Neural cell (in vitro differentiated cells): ENCODE data around the gene RMI2. TPM values are rescaled to one million over a fixed set of nuclear protein-coding genes. Genes with fewer than 3 reads are reported as not detected.

ENCODE experiments used
- H2AFZ ChIP-seq: fragments of 200-600, 300-800 bp; sonication (generic), shearing (Covaris generic); 2 replicates; pipeline ENCODE4 v1.6.0; 2014; ENCODE audit warnings: low read depth, mild to moderate bottlenecking, antibody characterized with exemption, low read length, moderate library complexity
- H3F3A ChIP-seq: fragments of 200-600 bp; shearing (Covaris generic); 2 replicates; pipeline ENCODE4 v1.6.1; 2016; ENCODE audit warnings: mild to moderate bottlenecking, moderate library complexity, mixed read lengths, antibody characterized with exemption, low read length; ENCODE audit not compliant: insufficient read depth, poor library complexity, severe bottlenecking
- H3K27ac ChIP-seq: fragments of 200-600, 300-800 bp; sonication (generic), shearing (Covaris generic); 2 replicates; pipeline ENCODE4 v1.5.1; 2014; ENCODE audit warnings: mild to moderate bottlenecking, low read length, moderate library complexity
- H3K27me3 ChIP-seq: fragments of 300-800, 200-600 bp; sonication (generic), shearing (Covaris generic); 2 replicates; pipeline ENCODE4 v1.6.0; 2014; ENCODE audit warnings: mild to moderate bottlenecking, low read depth, low read length, moderate library complexity; ENCODE audit not compliant: insufficient read depth
- H3K36me3 ChIP-seq: fragments of 300-800, 200-600 bp; sonication (generic), shearing (Covaris generic); 2 replicates; pipeline ENCODE4 v1.5.1; 2014; ENCODE audit warnings: mild to moderate bottlenecking, antibody characterized with exemption, low read length, moderate library complexity; ENCODE audit not compliant: insufficient read depth
- H3K4me2 ChIP-seq: fragments of 300-800, 200-600 bp; sonication (generic), shearing (Covaris generic); 2 replicates; pipeline ENCODE4 v1.6.0; 2014; ENCODE audit warnings: mild to moderate bottlenecking, low read length
- H3K4me3 ChIP-seq: fragments of 300-800, 200-600 bp; sonication (generic), shearing (Covaris generic); 2 replicates; pipeline ENCODE4 v1.5.1; 2014; ENCODE audit warnings: mild to moderate bottlenecking, low read length, moderate library complexity
- H3K79me2 ChIP-seq: fragments of 200-600 bp; shearing (Covaris generic); replicated peaks from 2 replicates; pipeline ENCODE4 v1.6.0; 2014; ENCODE audit warnings: mild to moderate bottlenecking, low read length, moderate library complexity; ENCODE audit not compliant: insufficient read depth
- H3K9ac ChIP-seq: fragments of 300-800, 200-600 bp; sonication (generic), shearing (Covaris generic); 2 replicates; pipeline ENCODE4 v1.6.1; 2016; ENCODE audit warnings: mild to moderate bottlenecking, low read length, mixed read lengths
- H3K9me2 ChIP-seq: fragments of 200-600 bp; shearing (Covaris generic); 2 replicates; pipeline ENCODE4 v1.6.1; 2016; ENCODE audit warnings: mild to moderate bottlenecking, low read length, mixed read lengths; ENCODE audit not compliant: insufficient read depth
- H3K9me3 ChIP-seq: fragments of 200-600, 300-800 bp; sonication (generic), shearing (Covaris generic); 2 replicates; pipeline ENCODE4 v1.6.1; 2016; ENCODE audit warnings: mild to moderate bottlenecking, mixed run types, low read length, moderate library complexity, mixed read lengths
- H4K20me1 ChIP-seq: fragments of 200-600 bp; shearing (Covaris generic); 2 replicates; pipeline ENCODE4 v1.6.1; 2016; ENCODE audit warnings: mild to moderate bottlenecking, mixed run types; ENCODE audit not compliant: insufficient read depth
- EP300 ChIP-seq: fragments of 450-650 bp; conservative IDR thresholded peaks from 2 replicates; pipeline ENCODE4 v1.6.1; 2014; ENCODE audit warnings: antibody characterized with exemption, mild to moderate bottlenecking, moderate library complexity; ENCODE audit not compliant: poor library complexity, severe bottlenecking
- EZH2 ChIP-seq: fragments of 200-600, 300-800 bp; shearing (Covaris generic), sonication (generic); IDR thresholded peaks from 2 replicates; pipeline ENCODE4 v1.6.1; 2014; ENCODE audit warnings: antibody characterized with exemption, low read length, borderline replicate concordance, mild to moderate bottlenecking; ENCODE audit not compliant: insufficient read depth, poor library complexity, severe bottlenecking
- MXI1 ChIP-seq: fragments of 450-650 bp; conservative IDR thresholded peaks from 2 replicates; pipeline ENCODE4 v1.6.1; 2014; ENCODE audit warnings: antibody characterized with exemption, mild to moderate bottlenecking; ENCODE audit not compliant: poor library complexity, severe bottlenecking
- POLR2AphosphoS5 ChIP-seq: IDR thresholded peaks from 2 replicates; pipeline ENCODE4 v1.6.1; 2012
- RAD21 ChIP-seq: fragments of 450-650 bp; conservative IDR thresholded peaks from 2 replicates; pipeline ENCODE4 v1.6.1; 2014; ENCODE audit warnings: antibody characterized with exemption, mild to moderate bottlenecking, moderate library complexity
- SMC3 ChIP-seq: fragments of 450-650 bp; conservative IDR thresholded peaks from 2 replicates; pipeline ENCODE4 v1.6.1; 2014; ENCODE audit warnings: antibody characterized with exemption, mild to moderate bottlenecking, moderate library complexity; ENCODE audit not compliant: poor library complexity
- TAF1 ChIP-seq: IDR thresholded peaks from 2 replicates; pipeline ENCODE4 v1.6.1; 2012; ENCODE audit warnings: low read depth
- polyA plus RNA-seq: library from polyadenylated mRNA; depleted of rRNA; stranded (reverse); fragments of >200 nt; gene quantifications from 2 replicates; pipeline ENCODE4 v1.2.3, GENCODE V29; 2014
- TF ChIP-seq, protein P1 (sequence below): IDR thresholded peaks from 2 replicates; pipeline ENCODE4 v1.6.1; 2012; ENCODE audit warnings: borderline replicate concordance
- TF ChIP-seq, protein P2 (sequence below): fragments of 450-650 bp; IDR thresholded peaks from 2 replicates; pipeline ENCODE4 v1.5.1; 2014; ENCODE audit warnings: antibody characterized with exemption, mild to moderate bottlenecking, moderate library complexity; ENCODE audit not compliant: poor library complexity, severe bottlenecking

The RMI2 gene
- polyA plus RNA-seq, 1 donor from 2014 or later, result 0.48 TPM

- H3K9ac ChIP-seq, result no peak overlapping the region
- H3K36me3 ChIP-seq, result no peaks in the 10 kb centered on the region
- TF ChIP-seq RAD21, result no peak
- no peak for TF ChIP-seq SMC3
- TF ChIP-seq TAF1, result no peak
- no peak for TF ChIP-seq POLR2AphosphoS5
- no peak for TF ChIP-seq MXI1
- no peak for TF ChIP-seq EP300
- TF ChIP-seq, protein P1, sequence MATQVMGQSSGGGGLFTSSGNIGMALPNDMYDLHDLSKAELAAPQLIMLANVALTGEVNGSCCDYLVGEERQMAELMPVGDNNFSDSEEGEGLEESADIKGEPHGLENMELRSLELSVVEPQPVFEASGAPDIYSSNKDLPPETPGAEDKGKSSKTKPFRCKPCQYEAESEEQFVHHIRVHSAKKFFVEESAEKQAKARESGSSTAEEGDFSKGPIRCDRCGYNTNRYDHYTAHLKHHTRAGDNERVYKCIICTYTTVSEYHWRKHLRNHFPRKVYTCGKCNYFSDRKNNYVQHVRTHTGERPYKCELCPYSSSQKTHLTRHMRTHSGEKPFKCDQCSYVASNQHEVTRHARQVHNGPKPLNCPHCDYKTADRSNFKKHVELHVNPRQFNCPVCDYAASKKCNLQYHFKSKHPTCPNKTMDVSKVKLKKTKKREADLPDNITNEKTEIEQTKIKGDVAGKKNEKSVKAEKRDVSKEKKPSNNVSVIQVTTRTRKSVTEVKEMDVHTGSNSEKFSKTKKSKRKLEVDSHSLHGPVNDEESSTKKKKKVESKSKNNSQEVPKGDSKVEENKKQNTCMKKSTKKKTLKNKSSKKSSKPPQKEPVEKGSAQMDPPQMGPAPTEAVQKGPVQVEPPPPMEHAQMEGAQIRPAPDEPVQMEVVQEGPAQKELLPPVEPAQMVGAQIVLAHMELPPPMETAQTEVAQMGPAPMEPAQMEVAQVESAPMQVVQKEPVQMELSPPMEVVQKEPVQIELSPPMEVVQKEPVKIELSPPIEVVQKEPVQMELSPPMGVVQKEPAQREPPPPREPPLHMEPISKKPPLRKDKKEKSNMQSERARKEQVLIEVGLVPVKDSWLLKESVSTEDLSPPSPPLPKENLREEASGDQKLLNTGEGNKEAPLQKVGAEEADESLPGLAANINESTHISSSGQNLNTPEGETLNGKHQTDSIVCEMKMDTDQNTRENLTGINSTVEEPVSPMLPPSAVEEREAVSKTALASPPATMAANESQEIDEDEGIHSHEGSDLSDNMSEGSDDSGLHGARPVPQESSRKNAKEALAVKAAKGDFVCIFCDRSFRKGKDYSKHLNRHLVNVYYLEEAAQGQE, result no peak
- TF ChIP-seq, protein P2, sequence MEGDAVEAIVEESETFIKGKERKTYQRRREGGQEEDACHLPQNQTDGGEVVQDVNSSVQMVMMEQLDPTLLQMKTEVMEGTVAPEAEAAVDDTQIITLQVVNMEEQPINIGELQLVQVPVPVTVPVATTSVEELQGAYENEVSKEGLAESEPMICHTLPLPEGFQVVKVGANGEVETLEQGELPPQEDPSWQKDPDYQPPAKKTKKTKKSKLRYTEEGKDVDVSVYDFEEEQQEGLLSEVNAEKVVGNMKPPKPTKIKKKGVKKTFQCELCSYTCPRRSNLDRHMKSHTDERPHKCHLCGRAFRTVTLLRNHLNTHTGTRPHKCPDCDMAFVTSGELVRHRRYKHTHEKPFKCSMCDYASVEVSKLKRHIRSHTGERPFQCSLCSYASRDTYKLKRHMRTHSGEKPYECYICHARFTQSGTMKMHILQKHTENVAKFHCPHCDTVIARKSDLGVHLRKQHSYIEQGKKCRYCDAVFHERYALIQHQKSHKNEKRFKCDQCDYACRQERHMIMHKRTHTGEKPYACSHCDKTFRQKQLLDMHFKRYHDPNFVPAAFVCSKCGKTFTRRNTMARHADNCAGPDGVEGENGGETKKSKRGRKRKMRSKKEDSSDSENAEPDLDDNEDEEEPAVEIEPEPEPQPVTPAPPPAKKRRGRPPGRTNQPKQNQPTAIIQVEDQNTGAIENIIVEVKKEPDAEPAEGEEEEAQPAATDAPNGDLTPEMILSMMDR, result no peak
- no peak for TF ChIP-seq EZH2
- no peak overlapping the region for H2AFZ ChIP-seq
- H3K4me2 ChIP-seq, result no peak overlapping the region
- H3K79me2 ChIP-seq, result no peaks in the 10 kb centered on the region
- H3K9me2 ChIP-seq, result no peaks in the 10 kb centered on the region
- H3K27me3 ChIP-seq, result no peaks in the 10 kb centered on the region
- no peak overlapping the region for H3K4me3 ChIP-seq
- H3K9me3 ChIP-seq, result no peaks in the 10 kb centered on the region
- no peaks in the 10 kb centered on the region for H4K20me1 ChIP-seq
- H3K27ac ChIP-seq, result no peak overlapping the region
- H3F3A ChIP-seq, result no peaks in the 10 kb centered on the region
Observed at GRCh38 chr16:11297492-11298142, 47.6 kb upstream of the RMI2 start.

DNA sequence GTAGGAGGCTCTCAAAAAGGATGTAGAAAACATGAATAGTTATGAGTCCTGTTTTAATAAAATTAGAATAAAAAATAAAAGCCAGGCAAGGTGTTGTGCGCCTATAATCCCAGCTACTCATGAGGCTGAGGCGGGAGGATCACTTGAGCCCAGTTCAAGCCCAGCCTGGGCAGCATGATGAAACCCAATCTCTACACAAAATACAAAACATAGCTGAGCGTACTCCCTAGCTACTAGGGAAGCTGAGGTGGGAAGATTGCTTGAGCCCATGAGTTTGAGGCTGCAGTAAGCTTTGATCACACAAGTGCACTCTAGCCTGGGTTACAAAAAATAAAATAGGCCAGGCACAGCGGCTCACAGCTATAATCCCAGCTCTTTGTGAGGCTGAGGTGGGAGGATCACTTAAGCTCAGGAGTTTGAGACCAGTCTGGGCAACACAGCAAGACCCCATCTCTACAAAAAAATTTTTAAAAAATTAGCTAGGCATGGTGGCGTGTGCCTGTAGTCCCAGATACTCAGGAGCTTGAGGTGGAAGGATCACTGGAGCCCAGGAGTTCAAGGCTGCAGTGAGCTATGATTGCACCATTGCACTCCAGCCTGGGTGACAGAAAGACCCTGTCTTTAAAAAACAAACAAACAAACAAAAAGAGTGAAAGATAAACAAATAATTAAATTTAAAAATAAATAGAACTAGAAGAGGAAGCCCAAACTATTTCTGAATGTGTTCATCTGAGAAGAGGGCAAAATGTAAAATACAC is 46.9 kb upstream of the RMI2 start:
- no peak overlapping the region for H2AFZ ChIP-seq
- no peaks in the 10 kb centered on the region for H3K79me2 ChIP-seq
- H3K4me2 ChIP-seq, result no peak overlapping the region
- H4K20me1 ChIP-seq, result no peaks in the 10 kb centered on the region
- no peaks in the 10 kb centered on the region for H3K9me2 ChIP-seq
- H3K9ac ChIP-seq, result no peak overlapping the region
- no peaks in the 10 kb centered on the region for H3F3A ChIP-seq
- H3K36me3 ChIP-seq, result no peaks in the 10 kb centered on the region
- H3K27me3 ChIP-seq, result no peaks in the 10 kb centered on the region
- no peak overlapping the region for H3K4me3 ChIP-seq
- TF ChIP-seq POLR2AphosphoS5, result no peak
- no peak for TF ChIP-seq MXI1
- TF ChIP-seq SMC3, result no peak
- no peak for TF ChIP-seq RAD21
- no peak for TF ChIP-seq EP300
- TF ChIP-seq, protein P2, result no peak
- no peak for TF ChIP-seq EZH2
- no peak for TF ChIP-seq TAF1
- TF ChIP-seq, protein P1, result no peak
- H3K27ac ChIP-seq, result no peak overlapping the region
- no peaks in the 10 kb centered on the region for H3K9me3 ChIP-seq
